GM21529 (cell line): ENCODE results near the gene ABCA4.
"Not testable (repeated sequence)": the region's sequence is repeated elsewhere in the genome, so short reads cannot be mapped to it uniquely, and the experiment has no call there.

Source experiments
- ATAC-seq: cut with Tn5 transposase; IDR thresholded peaks from one replicate; pipeline ENCODE4 v1.9.1; 2021; ENCODE audit not compliant: unreplicated experiment

The ABCA4 gene

DNA sequence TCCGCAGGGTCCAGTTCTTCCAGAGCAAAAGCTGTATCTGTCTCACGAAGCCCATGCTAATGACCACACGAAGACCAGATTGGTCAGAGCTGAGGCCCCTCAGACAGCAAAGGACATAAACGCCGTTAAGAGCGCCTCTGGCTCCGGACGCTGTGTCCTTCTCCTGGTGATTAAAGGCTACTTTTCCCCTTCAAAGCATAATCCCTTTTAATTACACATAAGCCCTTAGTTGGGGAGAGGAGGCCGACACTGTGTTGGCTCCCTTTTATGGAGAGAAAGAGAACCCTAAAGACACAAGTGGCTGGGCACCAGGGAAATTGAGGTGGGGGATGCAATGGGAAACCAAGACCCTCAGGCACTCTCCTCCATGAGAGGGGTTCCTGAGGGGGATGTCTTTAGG is at the start of gene ABCA4:
Gene ABCA4 (minus strand): TSS at position 158 of the 400 bp plus-strand sequence. CDS start 103 bp downstream, at position 55.
- ATAC-seq = no peak

DNA sequence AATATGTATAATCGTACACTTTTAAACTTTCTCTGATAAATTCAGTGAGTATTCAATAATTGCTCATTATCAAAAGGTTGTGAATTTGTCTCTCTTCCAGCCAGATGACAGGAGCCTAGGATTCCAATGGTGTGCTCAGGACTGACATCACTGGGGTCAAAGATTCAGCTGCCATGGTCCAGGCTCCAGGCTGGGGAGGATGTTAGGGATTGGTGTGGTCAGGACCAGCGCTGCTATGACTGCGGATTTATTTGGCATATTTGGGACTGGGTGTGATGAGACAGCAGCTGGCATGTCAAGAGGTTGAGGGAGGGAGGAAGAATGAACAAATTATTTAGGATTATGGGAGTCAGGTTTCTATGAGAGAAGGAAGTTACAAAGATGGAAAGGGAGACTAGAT is 48.2 kb upstream of the ABCA4 start:
- ATAC-seq = no peak

DNA sequence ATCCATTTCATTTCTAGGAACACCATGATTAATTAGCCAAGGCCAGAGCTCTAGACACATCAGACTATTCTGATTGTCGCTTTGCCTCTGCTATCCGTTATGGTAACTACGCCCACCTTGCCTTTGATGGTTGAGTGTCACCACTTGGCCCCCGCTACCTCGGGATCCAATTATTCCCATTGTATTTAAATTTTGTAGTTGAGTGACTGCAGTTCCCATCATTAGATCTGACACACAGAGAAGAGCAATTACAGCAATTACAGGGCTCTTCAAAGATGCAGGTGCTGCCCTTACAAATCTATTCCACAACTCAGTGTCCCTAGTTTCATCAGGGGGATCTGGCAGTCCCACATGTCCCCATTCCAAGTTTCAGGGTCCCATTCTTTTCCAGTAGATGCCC is 44.9 kb upstream of the ABCA4 start:
- no peak for ATAC-seq

DNA sequence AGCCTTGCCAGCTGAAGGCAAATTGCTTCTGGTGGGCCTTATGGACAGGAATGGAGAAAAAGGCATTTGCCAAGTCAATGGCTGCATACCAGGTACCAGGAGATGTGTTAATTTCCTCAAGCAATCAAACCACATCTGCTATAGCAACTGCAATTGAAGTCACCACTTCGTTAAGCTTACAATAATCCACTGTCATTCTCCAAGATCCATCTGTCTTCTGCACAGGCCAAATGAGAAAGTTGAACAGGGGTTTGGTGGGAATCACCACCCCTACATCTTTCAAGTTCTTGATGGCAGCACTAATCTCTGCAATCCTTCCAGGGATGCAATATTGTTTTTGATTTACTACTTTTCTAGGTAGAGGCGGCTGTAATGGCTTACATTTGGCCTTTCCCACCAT is 43.9 kb upstream of the ABCA4 start:
- ATAC-seq = not testable (repeated sequence)

DNA sequence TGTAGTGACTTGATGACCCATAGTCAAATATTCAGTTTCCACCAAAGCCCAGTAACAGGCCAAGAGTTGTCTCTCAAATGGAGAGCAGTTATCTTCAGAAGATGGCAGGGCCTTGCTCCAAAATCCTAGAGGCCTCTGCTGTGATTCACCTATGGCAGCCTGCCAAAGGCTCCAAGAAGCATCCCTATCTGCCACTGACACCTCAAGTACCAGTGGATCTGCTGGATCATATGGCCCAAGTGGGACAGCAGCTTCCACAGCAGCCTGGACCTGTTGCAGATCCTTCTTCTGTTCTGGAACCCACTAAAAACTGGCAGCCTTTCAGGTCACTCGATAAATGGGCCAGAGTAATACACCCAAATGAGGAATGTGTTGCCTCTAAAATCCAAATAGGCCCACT is 43.2 kb upstream of the ABCA4 start:
- not testable (repeated sequence) for ATAC-seq

DNA sequence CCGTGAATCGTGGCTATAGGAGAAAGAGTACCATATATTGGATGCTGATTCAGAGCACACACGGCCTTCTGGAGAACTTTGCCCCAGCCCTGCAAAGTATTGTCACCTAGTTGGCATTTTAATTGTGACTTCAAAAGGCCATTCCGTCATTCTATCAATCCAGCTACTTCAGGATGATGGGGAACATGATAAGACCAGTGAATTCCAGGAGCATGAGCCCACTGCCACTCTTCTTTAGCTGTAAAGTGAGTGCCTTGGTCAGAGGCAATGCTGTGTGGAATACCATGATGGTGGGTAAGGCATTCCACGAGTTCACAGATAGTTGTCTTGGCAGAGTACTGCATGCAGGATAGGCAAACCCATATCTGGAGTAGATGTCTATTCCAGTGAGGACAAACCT is 42.3 kb upstream of the ABCA4 start:
- ATAC-seq = not testable (repeated sequence)

DNA sequence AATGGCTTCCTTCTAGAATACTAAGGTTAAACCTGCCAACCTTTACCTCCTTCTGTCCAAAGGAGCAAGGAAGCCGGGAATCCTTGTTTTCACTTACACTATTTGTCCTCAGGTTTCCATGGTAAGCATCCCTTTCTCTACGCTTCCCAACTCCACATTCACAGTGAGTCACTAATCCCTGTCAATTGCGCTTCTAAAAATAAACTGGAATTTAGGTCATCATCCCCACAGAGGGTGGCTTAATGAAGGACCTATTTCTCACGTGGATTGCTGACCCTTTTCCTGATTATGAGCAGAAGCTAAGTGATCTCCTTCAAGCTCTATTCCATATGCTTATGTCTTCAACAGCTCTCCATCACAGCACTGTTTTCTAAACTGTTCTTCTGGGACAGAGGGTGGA is 39.9 kb upstream of the ABCA4 start:
- no peak for ATAC-seq

DNA sequence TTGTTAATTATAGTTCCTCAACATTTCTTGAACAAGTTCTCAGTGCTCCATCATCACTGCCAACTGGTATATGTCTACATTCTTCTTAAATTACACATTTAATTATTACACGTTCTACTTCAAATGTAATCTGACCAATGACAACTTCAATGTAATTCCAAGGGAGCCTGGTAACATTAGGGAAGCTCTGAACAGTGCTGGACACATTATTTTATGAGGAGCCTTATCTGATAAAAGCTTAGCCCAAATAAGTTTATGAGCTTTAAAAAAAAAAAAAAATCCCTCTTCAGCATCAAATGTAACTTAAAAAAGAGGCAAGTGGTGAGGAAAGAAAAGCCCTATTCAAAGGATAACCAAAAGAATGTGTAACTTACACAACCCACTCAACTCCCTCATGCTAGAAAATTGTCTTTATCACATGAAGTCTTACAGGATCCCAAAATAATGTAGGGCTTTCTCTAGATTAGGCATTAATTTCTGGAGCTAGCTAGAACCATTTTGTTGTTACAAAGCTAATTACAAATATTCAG is 35.2 kb upstream of the ABCA4 start:
- ATAC-seq = no peak

DNA sequence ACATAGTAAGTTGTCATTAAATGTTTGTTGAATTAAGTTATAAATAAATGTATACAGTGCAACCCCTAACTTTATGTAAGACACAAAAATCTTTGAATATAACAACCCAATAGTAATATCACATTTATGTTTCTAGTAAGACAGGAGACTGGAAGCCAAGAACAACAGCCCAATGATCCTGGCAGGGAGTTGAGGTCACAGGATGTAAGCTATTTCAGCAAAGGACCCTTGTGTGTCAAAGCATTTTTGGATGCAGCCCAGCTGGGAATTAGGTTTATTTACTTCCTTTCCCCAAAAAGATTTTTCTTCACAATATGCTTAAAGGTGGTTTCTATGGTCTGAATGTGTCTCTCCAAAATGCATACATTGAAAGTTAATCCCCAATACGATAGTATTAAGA is 34.0 kb upstream of the ABCA4 start:
- ATAC-seq = no peak

DNA sequence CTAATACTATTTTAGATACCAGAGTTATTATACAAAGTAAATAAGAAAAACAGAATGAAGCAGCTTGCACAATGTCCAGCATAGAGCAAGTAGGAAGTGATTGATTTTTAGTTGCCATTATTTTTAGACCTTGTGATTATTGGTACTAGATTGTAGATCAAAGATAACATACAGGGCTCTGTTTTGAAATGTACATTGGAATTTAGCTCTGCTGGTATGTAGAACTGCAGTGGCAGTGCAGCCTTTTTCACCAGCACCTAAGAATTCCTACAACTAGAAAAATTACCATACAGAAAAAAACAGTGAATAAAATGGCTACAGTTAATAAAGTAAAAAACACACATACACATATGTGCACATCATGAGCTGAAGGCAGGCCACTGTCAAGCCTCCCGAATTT is 32.2 kb upstream of the ABCA4 start:
- no peak for ATAC-seq

DNA sequence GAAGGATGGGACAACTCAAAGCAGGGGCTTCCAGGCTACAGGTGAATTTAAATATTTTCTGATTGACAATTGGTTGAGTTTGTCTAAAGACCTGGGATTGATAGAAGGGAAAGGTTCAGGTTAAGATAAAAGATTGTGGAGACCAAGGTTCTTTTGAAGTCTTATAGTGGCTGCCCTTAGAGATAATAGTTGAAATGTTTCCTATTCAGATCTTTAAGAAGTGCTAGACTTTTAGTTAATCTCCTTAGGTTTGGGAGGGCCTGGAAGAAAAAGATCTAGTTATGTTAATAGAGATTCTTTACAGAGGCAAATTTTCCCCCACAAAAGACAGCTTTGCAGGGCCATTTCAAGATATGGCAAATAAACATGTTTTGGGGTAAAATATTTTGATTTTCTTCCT is 28.2 kb upstream of the ABCA4 start:
- ATAC-seq = not testable (repeated sequence)

DNA sequence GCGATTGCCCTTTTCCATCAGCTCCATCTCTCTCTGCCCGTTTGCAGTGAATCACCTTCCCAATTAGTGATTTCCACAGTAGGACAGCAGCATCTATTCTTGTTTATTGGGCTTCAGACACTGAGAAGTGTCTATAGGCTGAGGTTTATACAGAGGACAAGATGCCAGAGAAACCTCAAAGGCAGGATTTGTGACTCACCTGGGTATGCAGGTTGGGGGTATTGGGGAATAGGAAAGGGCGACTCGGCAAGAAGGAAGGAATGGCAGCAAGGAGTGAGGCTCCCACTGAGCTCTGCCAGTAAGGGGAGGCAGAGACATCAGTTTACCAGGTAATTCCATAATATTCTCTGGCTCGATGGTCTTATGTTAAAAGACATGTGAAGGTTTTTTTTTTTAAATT is 25.3 kb upstream of the ABCA4 start:
- ATAC-seq = no peak

DNA sequence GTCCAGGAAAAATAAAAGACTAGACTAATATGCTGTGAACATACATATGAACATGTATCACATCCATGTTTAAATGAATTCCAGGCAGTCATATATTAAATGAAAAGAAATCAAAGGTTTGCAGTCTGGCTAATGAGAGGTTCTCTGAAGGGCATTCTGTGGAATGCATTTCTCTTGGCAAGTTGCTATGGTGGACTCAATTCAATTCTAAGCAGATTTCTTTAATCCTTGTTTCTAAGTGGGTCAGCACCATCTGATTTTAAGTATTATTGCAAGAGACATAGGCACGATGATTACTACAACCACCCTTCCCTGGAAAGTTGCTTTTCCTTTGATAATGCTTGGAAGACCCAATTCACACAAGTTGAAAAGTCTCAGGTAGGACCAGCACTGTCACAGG is 23.9 kb upstream of the ABCA4 start:
- no peak for ATAC-seq

DNA sequence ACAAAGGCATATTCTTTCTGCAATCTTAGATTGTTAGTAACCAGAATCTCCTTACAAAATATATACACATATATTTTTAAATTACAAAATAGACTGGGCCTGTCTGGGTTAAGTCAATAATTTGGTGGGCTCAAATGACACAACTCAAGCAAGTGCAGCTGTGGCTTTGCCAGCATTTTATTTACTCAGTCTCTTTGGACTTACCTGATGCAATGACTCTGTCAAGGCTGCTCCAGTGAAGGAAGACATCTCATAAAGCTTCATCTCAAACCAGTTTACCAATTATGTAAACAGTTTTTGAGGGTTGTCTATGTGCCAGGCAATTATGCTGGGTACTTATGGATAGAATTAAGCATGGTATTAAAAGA is 22.8 kb upstream of the ABCA4 start:
- no peak for ATAC-seq

DNA sequence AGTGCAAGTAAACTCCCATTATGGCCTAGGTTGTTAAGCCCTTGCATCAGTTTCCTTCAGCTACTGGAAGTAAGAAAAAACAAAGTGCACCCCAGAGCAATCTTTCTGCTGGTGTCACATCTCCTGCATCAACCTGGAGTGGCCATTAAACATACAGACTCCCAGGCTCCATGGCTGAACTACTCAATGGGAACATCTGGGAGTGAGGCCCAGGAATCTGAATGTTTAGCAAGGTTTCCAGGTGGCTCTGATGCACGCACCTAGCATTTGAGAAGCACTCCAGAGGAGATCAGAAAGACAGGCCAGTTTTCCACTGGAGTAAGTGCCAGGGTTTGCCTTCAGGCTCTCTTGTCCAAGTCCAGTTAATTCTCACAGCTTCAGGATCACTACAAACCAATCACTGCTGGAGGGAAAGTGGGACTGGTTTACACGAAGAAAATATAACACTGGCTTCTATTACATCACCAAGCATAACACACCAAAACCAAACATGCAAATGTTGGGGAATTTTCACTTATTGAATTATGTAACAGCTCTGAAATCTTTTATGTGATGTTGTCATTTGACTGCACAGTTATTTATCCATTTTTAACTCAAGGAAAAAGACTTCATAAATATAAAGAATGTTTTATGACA is 22.3 kb upstream of the ABCA4 start:
- ATAC-seq = no peak

DNA sequence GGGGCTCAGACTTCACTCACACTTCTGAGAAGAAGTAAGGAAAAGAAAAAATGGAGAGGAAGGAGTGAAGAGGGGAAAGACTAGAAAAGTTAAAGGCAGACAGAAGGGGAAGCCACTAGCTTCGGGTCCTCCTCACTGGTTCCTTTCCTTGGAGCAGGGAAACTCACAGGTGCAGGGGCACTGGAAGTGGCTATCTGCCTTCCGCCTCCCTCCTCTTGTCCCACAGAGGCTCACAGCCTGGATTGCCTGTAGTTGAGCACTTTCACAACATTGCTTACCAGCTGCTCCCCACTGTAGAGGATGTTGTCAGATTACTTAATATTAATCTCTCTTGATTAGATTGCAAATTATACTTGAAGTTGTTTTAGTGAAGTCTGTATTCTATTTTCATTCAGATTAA is 21.6 kb upstream of the ABCA4 start:
- no peak for ATAC-seq

DNA sequence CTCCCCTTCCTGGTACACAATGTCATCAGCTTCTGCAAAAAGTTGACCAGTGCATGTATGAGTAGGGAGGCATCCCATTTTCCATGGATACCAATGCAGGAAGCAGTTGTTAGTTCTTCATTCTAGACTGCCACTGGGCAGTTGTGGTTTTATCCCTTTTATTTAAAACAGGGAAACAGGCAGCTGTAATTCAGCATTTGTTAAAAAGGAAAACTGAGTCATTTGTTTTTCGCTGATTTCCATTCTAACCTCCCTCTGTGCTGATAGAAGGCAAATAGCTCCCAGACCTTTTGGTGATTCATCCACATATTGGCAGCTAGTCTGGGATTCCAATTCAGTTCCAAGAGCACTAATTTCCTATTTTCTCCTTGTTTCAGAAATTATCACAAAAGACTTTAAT is 21.1 kb upstream of the ABCA4 start:
- ATAC-seq = no peak

DNA sequence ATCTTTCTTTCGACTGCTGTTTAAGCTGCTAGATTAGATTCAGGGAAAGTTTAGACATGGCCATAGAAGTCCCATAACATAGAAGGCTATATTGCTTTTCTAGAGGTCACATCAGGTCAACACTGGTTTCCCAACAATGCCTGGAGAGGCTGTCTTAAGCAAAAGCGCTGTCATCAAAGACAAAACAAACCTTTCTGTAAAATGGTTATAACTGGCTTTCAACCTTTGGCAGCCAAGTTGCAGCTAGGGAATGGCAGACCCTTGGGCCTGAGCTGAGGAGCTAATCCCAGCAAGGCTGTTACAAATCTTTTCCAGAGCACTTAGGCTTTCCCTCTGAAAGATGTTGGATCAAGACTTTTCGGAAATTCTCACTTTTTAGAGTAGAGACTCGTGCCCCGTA is 11.2 kb upstream of the ABCA4 start:
- ATAC-seq = no peak

DNA sequence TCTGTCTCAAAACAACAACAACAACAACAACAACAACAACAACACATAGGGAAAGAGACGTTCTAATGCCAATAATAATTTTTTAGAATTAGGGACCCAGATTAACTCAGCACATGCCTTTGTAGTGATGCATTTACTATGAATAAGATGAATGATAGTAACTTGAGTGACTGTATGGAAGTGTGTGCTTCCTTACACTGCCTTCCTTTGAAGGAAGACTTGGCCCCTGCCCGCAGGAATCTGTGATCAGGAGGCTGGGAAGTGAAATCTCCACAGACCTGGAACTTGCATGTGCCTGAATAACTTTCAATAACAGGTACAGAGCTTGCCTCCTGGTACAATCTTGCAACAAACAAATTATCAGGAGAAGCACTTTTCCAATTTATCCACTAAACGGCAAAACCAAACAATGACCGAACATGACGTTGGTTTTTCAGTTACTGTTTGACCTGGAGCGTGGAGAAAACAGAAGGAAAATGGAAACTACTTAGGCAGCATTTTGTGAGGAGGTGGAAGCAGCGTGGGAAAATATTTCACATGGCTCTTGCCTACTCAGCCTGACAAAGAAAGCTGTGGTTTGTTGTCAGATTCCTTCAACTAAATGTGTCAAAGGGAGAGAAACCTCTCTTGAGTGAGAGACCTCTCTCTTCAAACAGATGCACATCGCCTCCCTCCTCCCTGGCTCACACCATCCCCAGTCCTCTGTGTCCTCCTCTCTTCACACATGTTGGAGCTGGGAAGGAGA is 10.1 kb upstream of the ABCA4 start:
- no peak for ATAC-seq

DNA sequence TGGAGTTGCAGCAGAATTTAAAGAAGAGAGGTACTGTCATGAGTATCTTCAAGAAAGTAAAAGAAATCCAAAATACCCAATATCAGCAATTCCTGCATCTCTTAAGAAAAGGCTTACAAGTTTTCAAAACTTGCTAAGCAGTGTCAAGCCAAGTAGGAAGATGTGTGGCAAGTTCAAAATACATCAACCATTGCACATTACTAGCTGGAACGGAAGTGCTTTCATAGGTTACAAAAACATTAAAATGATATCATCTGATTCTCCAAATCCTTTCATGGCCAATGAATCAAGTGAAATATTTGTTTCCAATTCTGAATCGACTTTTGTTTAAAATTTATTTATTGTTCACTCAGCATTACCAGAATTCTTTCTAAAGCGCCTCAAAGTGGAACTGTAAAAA is 5.7 kb upstream of the ABCA4 start:
- ATAC-seq = no peak

DNA sequence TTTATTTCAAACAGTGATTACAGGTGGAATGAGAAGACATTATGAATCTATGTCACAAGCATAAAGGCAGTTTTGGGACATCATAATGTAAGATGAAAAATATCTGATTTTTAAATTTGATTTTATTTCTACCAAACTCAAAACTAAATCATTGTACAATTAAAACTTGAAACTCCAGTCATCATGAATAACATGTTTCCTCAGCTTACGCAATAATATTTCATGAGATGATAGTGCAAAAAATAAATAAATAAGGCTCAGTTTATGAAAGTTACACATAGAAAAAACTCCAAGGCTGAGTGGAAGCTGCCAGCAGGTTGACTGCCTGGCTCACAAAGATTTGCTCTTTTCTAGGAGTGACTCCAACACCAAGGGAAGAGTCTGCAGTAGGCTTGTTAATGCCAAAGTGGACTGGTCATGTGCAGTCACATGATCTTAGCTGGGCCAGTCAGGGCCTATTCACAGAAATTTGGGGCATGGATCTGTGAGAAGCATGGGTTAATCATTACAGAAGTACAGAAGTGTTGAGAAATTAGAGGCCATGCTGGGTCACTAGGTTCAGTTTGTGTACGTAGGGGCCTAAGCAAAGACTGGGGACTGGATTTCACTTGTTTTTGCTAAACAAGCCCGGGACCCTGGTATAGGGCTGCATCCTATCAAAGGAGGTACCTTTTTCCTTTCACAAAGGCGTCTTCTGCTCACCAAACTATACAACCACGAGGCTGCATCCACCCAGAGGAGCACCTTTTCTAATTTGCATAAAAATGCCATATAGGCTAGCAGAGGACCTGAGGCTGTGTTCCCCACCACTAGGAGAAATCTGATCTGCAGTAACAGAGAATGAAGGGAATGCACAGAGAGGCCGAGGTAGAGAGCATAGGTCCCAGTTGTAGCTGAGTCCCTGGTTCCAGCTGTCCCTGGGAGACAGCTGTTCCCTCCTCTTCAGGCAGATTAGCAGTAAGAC is 4.9 kb upstream of the ABCA4 start:
- ATAC-seq = no peak

DNA sequence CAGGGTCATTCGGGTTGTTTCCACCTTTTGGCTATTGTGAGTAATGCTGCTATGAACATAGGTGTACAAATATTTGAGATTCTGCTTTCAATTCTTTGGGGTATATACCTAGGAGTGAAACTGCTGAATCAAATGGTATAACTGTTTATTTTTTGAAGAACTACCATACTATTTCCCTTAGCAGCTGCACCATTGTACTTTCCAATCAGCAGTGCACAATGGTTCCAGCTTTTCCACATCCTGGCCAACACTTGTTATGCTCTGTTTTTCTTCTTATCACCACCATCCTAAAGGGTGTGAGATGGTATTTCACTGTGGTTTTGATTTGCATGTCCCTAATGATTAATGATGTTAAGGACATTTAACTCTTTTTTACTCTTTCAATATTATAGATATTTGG is 3.6 kb upstream of the ABCA4 start:
- ATAC-seq = no peak
